Right cardiac atrium (tissue), 5 donors: Measurements from ENCODE around the gene SLC6A7. TPM values are rescaled to one million over a fixed set of nuclear protein-coding genes. Genes with fewer than 3 reads are reported as not detected.

ENCODE experiments used
- ATAC-seq, 2 donors: fragments of 200-7000 bp; cut with Tn5 transposase; one replicate each; pipeline versions ENCODE4 v1.8.0 to v1.9.1; 2020; ENCODE audit warnings: moderate library complexity in 2 of 2, mild to moderate bottlenecking in 1 of 2
- DNase-seq, 3 donors: peaks; one replicate each; pipeline ENCODE4 v3.0.0-alpha.2; 2020
- H3K27ac ChIP-seq: one replicate; pipeline ENCODE4 v1.5.1; 2013; ENCODE audit warnings: mild to moderate bottlenecking, low read length, control low read depth, moderate library complexity
- H3K27me3 ChIP-seq: one replicate; pipeline ENCODE4 v1.6.1; 2013; ENCODE audit not compliant: control insufficient read depth, insufficient read depth
- H3K4me1 ChIP-seq: one replicate; pipeline ENCODE4 v1.6.1; 2013; ENCODE audit warnings: low read length; ENCODE audit not compliant: control insufficient read depth, insufficient read depth
- H3K4me3 ChIP-seq: one replicate; pipeline ENCODE4 v1.5.1; 2013; ENCODE audit warnings: low read length, control low read depth
- H3K9me3 ChIP-seq: one replicate; pipeline ENCODE4 v1.6.1; 2013; ENCODE audit warnings: low read length; ENCODE audit not compliant: control insufficient read depth
- WGBS: extraction: QIAGEN DNeasy Blood & Tissue Kit; methylation state at CpG from one replicate; pipeline ENCODE4 v1.1.7; 2013; 5-methylcytosine and 5-hydroxymethylcytosine counted together
- intact Hi-C, 4 donors: fragments of 100-400 bp; cut with DNase I; formaldehyde crosslinking; loops; one replicate each; pipeline versions ENCODE4 v1.11.0 to v1.14.0; 2022 to 2023
- long read RNA-seq, 4 donors: library from polyadenylated mRNA; unstranded; transcript quantifications; one replicate each; pipeline ENCODE4 v2.0.0, GENCODE V29; 2020 to 2021
- polyA plus RNA-seq: library from polyadenylated mRNA; stranded (reverse); fragments of 200-250 nt; gene quantifications from one replicate; pipeline ENCODE4 v1.2.3, GENCODE V29; 2013
- total RNA-seq, 4 donors: library from RNA; stranded (reverse); fragmentation: NEBNext Ultra II Directional; extraction: Animal tissue kit (Norgen Biotek cat#: 25700); gene quantifications; one replicate each; pipeline ENCODE4 v1.2.1, GENCODE V29; 2021
- donor health status: healthy with polysubstance abuse.
- donor health status: DM: no; HTN: yes; CAD: no.
- donor health status: DM: no; HTN: no; CAD: no.
- donor health status: DM: no; HTN: yes; CAD: no; lungs with severe emphysema.
- donor health status: DM: yes; HTN: yes; CAD: no.

The SLC6A7 gene
- total RNA-seq (not detected), polyA plus RNA-seq (not detected)
- long read RNA-seq, donor 1, partial matches to known transcripts = 0 of 15 reads
- long read RNA-seq, donor 1, other reads (novel, unspliced or antisense) = 15 of 15 reads
- long read RNA-seq, donor 2, partial matches to known transcripts = 0 of 3 reads
- long read RNA-seq, donor 2, other reads (novel, unspliced or antisense) = 3 of 3 reads
- long read RNA-seq, donor 3, partial matches to known transcripts = 0 of 7 reads
- long read RNA-seq, donor 3, other reads (novel, unspliced or antisense) = 7 of 7 reads
- long read RNA-seq, donor 4, partial matches to known transcripts = 0 of 2 reads
- long read RNA-seq, donor 4, other reads (novel, unspliced or antisense) = 2 of 2 reads

- H3K9me3 ChIP-seq = no peaks in the 10 kb centered on the region
- H3K27me3 ChIP-seq = no peaks in the 10 kb centered on the region
- intact Hi-C loops = no loop called here
- 6% methylated on average over 58 of the region's 58 CpGs for WGBS
- ATAC-seq = peak in 1 of 2 donors; percentile 11
- no peaks in the 10 kb centered on the region for H3K4me1 ChIP-seq
- DNase-seq = peak in 1 of 3 donors; percentile 50
- H3K27ac ChIP-seq = no peak within 1 kb of the TSS
- no peak within 1 kb of the TSS for H3K4me3 ChIP-seq
Observed at GRCh38 chr5:150189728-150190502, at the start of gene SLC6A7. TSS of gene SLC6A7 (plus strand) at chr5:150190062. CDS start at chr5:150190328, 266 bp downstream.

- peak in 2 of 3 donors; percentile 62 to 76 for DNase-seq
- 57% methylated on average over 11 of the region's 11 CpGs for WGBS
- Histone ChIP-seq H3K27ac (peak overlapping the region; percentile 87), H3K9me3 (no peaks in the 10 kb centered on the region), H3K4me3 (no peak overlapping the region), H3K4me1 (peaks cover 48% of the 10 kb centered on the region), H3K27me3 (no peaks in the 10 kb centered on the region)
- no peak for ATAC-seq
- intact Hi-C loops = no loop called here
Observed at GRCh38 chr5:150140830-150141229, 49.0 kb upstream of the SLC6A7 start.

DNA sequence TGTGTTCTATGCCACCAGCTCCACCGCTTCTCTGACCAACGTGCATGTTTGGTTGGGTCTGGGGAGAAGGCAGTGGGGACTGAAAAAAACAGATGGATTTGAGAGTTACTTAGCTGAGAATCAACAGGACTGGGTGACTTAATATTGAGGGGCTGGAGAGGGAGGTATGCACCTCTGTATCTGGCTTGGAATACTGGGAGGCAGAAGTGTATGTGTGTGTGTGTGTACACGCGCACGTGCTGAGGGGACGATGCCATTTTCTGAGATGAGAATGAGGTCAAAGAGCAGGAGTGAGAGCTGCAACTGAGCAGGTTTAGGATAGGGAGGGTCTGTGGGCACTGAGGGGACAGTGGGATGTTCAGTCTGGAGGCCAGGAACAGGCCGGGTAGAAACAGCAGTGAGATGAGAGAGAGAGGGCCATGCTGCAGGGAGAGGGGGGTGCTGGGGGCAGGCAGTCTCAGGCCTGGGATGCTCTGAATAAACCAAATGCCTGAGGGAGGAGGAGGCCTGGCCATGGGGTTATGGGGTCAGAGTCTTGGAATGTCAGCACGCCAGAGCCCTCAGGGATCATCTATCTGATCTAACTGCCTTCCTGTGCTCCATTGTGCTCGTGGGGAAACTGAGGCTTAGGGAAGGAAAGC lies 48.2 kb upstream of the SLC6A7 start:
- WGBS = 62% methylated on average over 9 of the region's 9 CpGs
- H3K4me3 ChIP-seq = no peak overlapping the region
- intact Hi-C loops = no loop called here
- no peaks in the 10 kb centered on the region for H3K9me3 ChIP-seq
- DNase-seq (peak in 1 of 3 donors; percentile 50), ATAC-seq (no peak)
- H3K4me1 ChIP-seq = peaks cover 48% of the 10 kb centered on the region
- H3K27ac ChIP-seq = peak overlapping the region; percentile 16
- H3K27me3 ChIP-seq = no peaks in the 10 kb centered on the region

DNA sequence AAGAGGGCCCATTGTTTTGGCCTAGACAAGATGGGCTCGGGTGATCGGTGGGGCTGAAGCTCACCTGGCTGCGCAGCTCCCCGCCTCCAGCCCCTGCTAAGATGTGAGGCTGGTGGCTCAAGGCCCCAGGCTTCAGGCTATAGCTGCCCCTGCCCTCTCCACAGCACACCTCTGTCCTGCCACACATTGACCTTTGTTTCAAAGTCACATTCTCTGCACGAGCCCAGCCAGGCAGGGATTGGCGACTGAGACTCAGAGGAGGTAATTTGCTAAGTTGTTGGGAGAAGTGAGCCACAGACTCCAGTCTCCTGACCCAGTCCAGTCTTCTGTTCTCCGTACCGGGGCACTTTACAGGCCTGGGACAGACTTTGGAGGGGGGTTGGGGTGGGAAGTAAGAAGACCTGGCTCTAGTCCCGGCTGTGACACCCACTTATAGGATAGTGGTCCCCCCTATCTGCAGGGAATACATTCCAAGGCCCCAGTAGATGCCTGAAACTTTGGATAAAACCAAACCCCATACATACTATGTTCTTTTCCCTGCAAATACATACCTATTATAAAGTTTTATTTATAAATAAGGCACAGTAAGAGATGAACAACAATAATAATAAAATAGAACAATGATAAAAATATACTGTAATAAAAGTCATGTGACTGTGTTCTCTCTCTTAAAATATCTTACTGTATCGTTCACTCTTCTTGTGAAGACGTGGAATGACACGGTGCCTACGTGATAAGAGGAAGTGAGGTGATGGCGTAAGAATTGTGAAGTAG lies 47.5 kb upstream of the SLC6A7 start:
- ATAC-seq = no peak
- H3K4me1 ChIP-seq = peaks cover 43% of the 10 kb centered on the region
- H3K9me3 ChIP-seq = no peaks in the 10 kb centered on the region

DNA sequence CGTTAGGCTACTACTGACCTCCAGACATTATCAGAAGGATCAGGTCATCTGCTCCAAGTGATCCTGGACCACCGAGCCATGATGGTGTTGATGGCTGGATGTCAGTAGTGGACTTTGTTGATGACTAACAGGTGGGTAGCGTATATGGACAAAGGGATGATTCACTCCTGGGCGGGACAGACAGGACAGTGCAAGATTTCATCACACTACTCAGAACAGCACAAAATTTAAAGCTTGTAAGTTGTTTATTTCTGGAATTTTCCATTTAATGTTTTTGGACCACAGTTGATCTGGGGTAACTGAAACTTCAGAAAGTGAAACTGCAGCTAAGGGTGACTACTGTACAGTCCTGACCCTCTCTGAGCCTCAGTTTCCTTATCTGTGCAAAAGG lies 46.9 kb upstream of the SLC6A7 start:
- WGBS = 46% methylated on average over 4 of the region's 4 CpGs
- Histone ChIP-seq H3K4me1 (peaks cover 38% of the 10 kb centered on the region), H3K9me3 (no peaks in the 10 kb centered on the region), H3K27ac (peak overlapping the region; percentile 83), H3K27me3 (no peaks in the 10 kb centered on the region), H3K4me3 (no peak overlapping the region)
- DNase-seq (peak in 1 of 3 donors; percentile 46), ATAC-seq (peak; percentile 5 to 40)
- intact Hi-C loops = no loop called here

More for the DNA sequence above, 47.5 kb upstream of the SLC6A7 start:
- intact Hi-C loops = no loop called here
- 55% methylated on average over 14 of the region's 14 CpGs for WGBS
- DNase-seq = peak in 1 of 3 donors; percentile 52
- H3K4me3 ChIP-seq = no peak overlapping the region
- peak overlapping the region; percentile 72 for H3K27ac ChIP-seq
- no peaks in the 10 kb centered on the region for H3K27me3 ChIP-seq

DNA sequence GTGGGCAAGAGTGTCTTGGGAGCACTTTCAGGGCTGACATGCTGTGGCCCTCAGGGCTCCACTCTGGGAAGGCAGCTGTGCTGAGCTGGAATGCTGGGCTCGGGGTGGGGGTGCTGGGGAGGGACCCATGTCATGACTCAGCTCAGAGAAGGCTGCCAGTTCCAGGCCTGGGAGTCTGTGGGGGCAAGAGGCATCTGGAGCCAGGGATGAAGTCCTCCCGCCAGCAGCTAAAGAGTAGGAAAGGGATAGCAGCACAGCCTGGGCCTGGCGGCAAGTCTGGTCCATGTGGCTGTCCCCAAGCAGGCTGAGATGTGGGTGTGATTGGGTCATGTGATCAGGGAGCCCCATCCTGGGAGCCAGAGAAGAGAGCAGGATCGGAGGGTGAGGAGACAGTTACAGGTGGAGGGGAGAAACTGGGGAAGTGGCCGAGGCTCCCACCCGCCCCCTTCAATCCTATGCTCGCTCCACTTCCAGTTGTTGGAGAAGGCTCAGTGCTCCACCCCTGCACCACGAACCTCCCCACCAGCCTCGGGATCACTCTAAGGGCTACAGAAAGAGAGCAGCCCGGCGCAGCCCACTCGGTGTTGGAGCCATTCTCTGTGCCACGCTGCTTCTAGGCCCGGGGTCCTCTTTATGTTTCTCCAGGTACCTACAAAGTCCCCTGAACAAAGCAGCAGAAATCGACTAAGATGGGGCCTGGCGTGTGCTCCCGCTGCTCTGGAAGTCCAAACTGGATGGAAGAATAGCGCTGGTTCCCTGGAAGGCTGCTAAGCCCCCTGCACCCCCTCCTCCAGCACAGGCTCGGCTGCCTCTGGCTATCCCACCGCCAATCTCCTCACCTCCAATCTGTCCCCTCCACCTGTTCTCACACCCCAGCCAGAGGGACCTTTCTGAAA lies 46.3 kb upstream of the SLC6A7 start:
- intact Hi-C loops = no loop called here
- Histone ChIP-seq H3K4me1 (peaks cover 32% of the 10 kb centered on the region), H3K4me3 (no peak overlapping the region), H3K27ac (peak overlapping the region; percentile 83), H3K27me3 (no peaks in the 10 kb centered on the region), H3K9me3 (no peaks in the 10 kb centered on the region)
- 50% methylated on average over 20 of the region's 20 CpGs for WGBS
- DNase-seq (peak; percentile 91 to 94 (median 92)), ATAC-seq (peak; percentile 72 to 78)

GRCh38 chr5:150144246-150144801 lies 45.5 kb upstream of the SLC6A7 start:
- Histone ChIP-seq H3K27ac (peak overlapping the region; percentile 83), H3K27me3 (no peaks in the 10 kb centered on the region), H3K4me3 (no peak overlapping the region), H3K4me1 (peaks cover 25% of the 10 kb centered on the region), H3K9me3 (no peaks in the 10 kb centered on the region)
- peak; percentile 61 to 79 for ATAC-seq
- WGBS = 38% methylated on average over 14 of the region's 14 CpGs
- intact Hi-C loops = no loop called here
- peak; percentile 84 to 91 (median 84) for DNase-seq

- Histone ChIP-seq H3K9me3 (no peaks in the 10 kb centered on the region), H3K27me3 (no peaks in the 10 kb centered on the region), H3K27ac (peak overlapping the region; percentile 58), H3K4me3 (no peak overlapping the region), H3K4me1 (peaks cover 23% of the 10 kb centered on the region)
- no peak for ATAC-seq
- no peak for DNase-seq
- intact Hi-C loops = no loop called here
- 39% methylated on average over 4 of the region's 4 CpGs for WGBS
Observed at GRCh38 chr5:150144879-150145278, 45.0 kb upstream of the SLC6A7 start.

DNA sequence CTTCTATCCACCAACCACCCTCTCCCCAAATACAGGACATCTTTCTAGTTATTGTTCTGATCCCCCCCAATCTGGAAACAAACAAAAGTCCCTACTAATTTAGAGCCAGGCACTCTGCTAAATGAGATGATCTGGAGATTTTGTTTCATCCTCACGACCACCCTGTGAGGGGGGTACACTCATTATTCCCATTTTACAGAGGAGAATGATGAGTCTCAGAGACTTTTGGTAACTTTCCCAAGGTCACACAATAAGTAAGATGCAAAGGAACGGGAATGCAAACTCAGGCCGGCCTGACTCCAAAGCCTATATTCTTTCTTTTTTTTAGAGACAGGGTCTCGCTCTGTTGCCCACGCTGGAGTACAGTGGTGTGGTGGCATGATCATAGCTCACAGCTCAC lies 43.6 kb upstream of the SLC6A7 start:
- Histone ChIP-seq H3K4me3 (no peak overlapping the region), H3K27me3 (no peaks in the 10 kb centered on the region), H3K27ac (no peak overlapping the region), H3K4me1 (peaks cover 18% of the 10 kb centered on the region), H3K9me3 (no peaks in the 10 kb centered on the region)
- no peak for DNase-seq
- intact Hi-C loops = no loop called here
- WGBS = 88% methylated on average over 5 of the region's 5 CpGs
- ATAC-seq = no peak
